ENCODE data around the gene TROAP.

DNA sequence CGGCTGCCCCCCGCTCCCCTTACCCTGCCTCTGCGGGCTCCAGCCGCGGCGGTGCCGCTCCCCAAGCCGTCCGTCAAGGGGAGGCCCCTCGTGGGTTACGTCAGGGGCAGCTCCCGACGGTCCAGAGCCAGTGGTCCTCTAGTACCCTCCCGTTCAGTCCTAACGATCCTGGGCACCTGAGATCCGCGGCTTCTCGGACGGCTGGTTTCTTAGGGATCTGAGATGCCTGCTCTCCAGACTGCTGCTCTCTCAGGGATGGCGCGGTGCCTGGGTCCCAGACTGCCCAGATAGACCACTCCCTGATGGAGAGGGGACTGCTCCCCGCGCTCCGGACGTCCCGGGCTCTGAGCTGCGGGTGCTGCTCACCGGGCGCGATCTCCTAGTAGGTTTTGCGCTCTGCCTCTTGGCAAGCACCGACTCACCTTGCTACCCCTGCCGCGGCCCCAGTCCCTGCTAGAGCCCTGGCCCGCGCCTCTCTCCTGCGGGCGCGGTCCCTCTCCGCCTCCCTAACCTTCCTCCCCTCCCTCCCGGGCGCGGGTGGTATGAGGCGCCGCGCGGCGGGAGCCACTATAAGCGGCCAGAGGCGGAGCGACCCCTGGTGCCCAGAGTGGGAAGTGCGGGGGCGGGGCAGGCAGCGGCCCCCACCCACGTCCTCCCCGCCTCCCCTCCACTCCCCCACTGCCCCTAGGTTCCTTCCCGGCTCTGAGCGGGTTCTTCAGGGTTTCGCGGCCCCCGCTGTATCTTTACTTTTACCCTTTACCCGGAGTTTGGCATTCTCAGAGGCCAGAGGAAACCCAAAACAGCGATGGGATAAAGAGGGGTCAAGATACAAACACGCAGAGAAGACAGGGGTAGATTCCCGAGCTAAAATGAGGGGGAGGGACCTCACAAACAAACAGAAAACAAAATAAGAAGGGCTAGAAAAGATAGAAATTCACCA lies 13.9 kb downstream of the TROAP start, which contains the start of gene C1QL4:
- no peak for TF ChIP-seq POLR2A (IDR thresholded peaks at IDR 0.05)
- TF ChIP-seq, protein P1, sequence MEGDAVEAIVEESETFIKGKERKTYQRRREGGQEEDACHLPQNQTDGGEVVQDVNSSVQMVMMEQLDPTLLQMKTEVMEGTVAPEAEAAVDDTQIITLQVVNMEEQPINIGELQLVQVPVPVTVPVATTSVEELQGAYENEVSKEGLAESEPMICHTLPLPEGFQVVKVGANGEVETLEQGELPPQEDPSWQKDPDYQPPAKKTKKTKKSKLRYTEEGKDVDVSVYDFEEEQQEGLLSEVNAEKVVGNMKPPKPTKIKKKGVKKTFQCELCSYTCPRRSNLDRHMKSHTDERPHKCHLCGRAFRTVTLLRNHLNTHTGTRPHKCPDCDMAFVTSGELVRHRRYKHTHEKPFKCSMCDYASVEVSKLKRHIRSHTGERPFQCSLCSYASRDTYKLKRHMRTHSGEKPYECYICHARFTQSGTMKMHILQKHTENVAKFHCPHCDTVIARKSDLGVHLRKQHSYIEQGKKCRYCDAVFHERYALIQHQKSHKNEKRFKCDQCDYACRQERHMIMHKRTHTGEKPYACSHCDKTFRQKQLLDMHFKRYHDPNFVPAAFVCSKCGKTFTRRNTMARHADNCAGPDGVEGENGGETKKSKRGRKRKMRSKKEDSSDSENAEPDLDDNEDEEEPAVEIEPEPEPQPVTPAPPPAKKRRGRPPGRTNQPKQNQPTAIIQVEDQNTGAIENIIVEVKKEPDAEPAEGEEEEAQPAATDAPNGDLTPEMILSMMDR (IDR thresholded peaks at IDR 0.05) = peak; percentile 74 to 99 (median 84)

Measured in body of pancreas (tissue), 4 donors.